HUES6 (cell line): Measurements from ENCODE around the gene ADAMTS14.

Source experiments
- H3K27ac ChIP-seq: 2 replicates; pipeline ENCODE4 v1.7.0; 2013; ENCODE audit warnings: low read depth, mild to moderate bottlenecking, low read length, inconsistent platforms
- H3K27me3 ChIP-seq: 2 replicates; pipeline ENCODE4 v1.6.1; 2013; ENCODE audit warnings: low read length; ENCODE audit not compliant: control insufficient read depth, insufficient read depth
- H3K36me3 ChIP-seq: 2 replicates; pipeline ENCODE4 v1.6.1; 2013; ENCODE audit warnings: low read length; ENCODE audit not compliant: control insufficient read depth, insufficient read depth
- H3K4me1 ChIP-seq: 2 replicates; pipeline ENCODE4 v1.6.1; 2013; ENCODE audit warnings: low read length; ENCODE audit not compliant: control insufficient read depth, insufficient read depth
- H3K4me3 ChIP-seq: 2 replicates; pipeline ENCODE4 v1.5.1; 2013; ENCODE audit warnings: low read depth, low read length
- H3K9ac ChIP-seq: one replicate; pipeline ENCODE4 v1.6.1; 2013; ENCODE audit warnings: mild to moderate bottlenecking, low read length
- H3K9me3 ChIP-seq: 2 replicates; pipeline ENCODE4 v1.6.1; 2013; ENCODE audit warnings: low read depth, low read length; ENCODE audit not compliant: control insufficient read depth, insufficient read depth

Gene ADAMTS14

DNA sequence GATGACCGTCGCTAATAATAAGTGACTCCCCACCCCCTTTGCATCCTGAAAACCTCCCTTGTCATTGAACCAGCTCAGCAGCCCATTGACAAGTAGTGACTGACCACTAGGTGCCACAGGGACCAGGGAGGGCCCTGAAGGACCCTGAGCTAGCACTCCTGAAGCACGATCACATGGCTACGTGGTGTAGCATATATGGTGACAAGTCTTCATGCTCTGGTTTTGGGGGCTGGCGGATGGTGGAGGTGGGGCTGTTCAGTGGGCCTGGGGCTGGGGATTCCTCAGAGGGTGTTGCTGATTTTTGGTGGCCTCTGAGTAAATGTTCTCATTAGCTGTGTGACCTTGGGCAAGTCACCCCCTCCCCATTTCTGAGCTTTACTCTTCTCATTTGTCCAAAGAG lies 4.7 kb downstream of the ADAMTS14 start:
- Histone ChIP-seq H3K27me3 (peaks cover 21% of the 10 kb centered on the region), H3K9me3 (no peaks in the 10 kb centered on the region), H3K27ac (no peak overlapping the region), H3K9ac (no peak overlapping the region), H3K4me1 (peaks cover 23% of the 10 kb centered on the region; the same call in 1 of the 2 replicates), H3K36me3 (no peaks in the 10 kb centered on the region), H3K4me3 (no peak overlapping the region)

DNA sequence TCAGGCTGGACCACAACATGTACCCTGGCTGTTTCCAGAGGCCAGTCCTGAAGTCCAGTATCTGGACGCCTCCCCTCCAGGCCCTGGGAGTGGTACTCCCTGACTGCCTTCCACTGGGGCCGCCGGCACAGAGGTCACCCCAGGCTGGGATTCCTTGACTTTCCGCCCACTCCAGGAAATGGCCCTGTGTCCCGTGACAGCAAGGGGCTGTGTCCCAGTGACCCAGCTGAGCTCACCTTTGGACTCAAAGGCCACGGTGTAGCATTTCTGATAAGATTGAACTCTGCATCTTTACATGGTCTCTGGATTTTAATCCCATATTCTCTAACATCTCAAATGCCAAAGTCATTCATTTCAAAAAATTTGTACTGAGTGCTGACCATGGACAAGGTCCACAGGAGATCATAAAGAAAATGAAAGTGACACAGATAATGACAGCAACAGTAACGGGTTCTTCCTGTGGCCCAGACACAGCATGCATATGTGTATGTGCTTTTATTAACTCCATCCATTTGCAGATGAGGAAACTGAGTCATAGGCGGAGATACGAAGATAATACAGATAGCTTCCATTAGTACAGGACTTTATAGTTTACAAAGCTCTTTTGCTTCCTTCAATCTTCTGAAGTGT lies 5.4 kb downstream of the ADAMTS14 start:
- Histone ChIP-seq H3K36me3 (no peaks in the 10 kb centered on the region), H3K27ac (no peak overlapping the region), H3K9me3 (no peaks in the 10 kb centered on the region), H3K27me3 (peaks cover 16% of the 10 kb centered on the region), H3K4me3 (no peak overlapping the region), H3K9ac (no peak overlapping the region), H3K4me1 (peaks cover 23% of the 10 kb centered on the region; the same call in 1 of the 2 replicates)

DNA sequence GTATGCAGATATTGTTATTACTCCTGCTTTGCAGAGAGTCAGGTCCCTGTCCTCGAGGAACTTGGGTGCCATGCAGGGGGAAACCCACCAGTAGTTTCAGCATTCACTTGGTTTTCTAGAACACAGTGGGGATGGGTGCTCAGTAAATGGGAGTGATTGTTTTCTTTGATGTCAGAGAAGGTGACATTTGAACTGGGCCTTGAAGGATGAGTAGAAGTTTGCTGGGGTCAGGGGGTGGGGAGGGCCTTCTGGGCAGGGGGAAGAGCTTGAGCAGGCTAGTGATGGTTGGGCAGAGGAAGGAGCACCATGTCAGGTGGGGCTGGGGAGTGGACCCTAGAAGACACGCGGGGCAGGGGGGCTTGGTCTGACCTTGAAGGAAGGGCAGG lies 5.9 kb downstream of the ADAMTS14 start:
- Histone ChIP-seq H3K9ac (no peak overlapping the region), H3K27me3 (peaks cover 11% of the 10 kb centered on the region), H3K27ac (no peak overlapping the region), H3K36me3 (no peaks in the 10 kb centered on the region), H3K4me1 (peaks cover 25% of the 10 kb centered on the region; the same call in 1 of the 2 replicates), H3K9me3 (no peaks in the 10 kb centered on the region), H3K4me3 (no peak overlapping the region)

DNA sequence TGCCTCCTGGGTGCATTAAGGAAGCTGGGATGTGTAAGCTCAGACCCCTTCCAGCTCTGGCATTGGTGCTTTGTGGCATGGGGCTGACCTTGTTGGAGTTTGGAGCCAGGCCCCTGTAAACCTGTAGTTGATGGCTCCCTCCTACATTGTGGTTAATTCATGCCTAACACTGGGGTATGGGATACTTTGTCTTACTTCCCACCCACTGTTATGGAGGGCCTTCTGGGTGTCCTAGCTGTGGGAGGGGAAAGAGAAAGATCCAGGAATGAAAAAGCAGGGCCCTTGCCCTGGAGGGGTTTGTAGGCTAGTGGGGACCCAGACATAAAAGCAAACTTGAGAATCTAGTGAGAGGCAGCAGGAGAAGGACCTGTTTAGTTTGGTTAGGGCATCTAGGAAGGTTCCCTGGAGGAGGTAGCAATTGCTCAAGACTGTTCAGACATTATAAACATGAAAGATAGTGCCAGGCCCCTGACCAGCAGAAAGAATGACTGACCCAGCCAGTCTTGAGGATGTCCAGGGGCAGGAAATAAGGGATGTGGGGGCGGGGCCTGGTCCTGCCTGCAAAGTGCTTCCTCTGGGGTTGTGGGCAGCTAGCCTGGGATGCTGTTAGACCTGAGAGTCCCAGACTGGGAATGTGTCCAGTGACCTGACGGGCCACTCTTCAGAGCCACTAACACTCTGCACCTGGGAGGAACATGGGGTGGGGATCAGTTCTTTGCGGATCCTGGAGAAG lies 6.6 kb downstream of the ADAMTS14 start:
- Histone ChIP-seq H3K27ac (no peak overlapping the region), H3K9me3 (no peaks in the 10 kb centered on the region), H3K4me3 (no peak overlapping the region), H3K36me3 (no peaks in the 10 kb centered on the region), H3K27me3 (peaks cover 4% of the 10 kb centered on the region; the same call in 1 of the 2 replicates), H3K9ac (no peak overlapping the region), H3K4me1 (peaks cover 24% of the 10 kb centered on the region; the same call in 1 of the 2 replicates)

DNA sequence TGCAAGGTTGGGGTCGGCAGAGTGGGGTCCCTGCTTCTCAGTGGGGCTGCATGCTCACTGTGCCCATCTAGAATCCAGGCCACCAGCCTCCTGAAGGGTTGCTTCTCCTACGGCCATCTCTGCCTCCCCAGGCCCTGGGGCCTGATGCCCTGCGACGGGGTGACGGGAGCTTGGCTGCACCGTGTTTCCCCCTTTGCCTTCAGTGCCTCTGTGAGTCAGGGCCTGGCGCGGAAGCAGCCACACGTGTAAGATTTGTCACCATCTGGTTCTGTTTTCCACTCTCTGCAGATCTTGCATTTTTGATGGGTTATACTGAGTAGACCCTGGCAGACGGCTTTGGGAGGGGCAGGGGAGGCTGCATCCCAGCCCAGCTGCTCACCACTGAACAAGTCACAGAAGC lies 7.2 kb downstream of the ADAMTS14 start:
- H3K27me3 ChIP-seq, result no peaks in the 10 kb centered on the region
- no peak overlapping the region for H3K4me3 ChIP-seq
- H3K4me1 ChIP-seq, result peaks cover 21% of the 10 kb centered on the region; the same call in 1 of the 2 replicates
- no peak overlapping the region for H3K9ac ChIP-seq
- H3K36me3 ChIP-seq, result no peaks in the 10 kb centered on the region
- no peak overlapping the region for H3K27ac ChIP-seq
- H3K9me3 ChIP-seq, result no peaks in the 10 kb centered on the region

DNA sequence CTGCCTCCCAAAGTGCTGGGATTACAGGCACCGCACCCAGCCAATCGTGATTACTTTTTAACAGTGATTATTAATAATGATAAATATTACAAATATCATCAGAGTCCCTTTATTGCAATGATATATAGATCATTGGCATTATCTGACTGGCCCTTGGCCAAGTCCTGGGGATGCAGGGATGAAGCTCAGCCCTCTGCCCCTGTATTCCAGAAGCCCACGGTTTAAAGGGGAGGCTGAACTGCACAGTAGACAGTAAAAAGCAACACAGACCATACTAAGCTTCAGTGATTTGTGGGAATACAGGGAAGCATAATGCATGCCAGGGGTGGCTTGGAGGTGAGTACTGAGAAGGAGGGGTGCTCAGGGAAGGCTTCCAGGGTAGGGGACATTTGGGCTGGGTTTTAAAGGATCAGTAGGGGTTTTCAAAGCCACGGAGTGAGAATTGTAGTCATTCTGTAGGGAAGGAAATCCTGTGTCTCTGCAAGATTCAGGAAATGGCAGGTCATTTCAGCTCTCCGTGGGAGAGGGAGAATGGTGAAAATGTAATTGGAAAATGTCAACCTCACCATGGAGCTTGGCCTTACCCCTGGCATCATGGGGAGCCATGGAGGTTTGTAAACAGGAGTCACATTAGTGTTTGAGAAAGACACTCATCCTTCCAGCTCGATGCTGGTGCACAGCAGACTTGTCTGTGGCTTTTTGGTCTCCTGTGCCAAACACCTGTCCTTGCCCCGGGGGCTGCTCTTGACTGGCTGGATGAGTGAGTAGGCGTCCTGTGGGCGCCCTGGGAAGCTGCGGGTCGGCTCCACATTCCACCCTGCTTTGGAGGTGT lies 8.8 kb downstream of the ADAMTS14 start:
- H3K9me3 ChIP-seq, result no peaks in the 10 kb centered on the region
- no peak overlapping the region for H3K27ac ChIP-seq
- H3K27me3 ChIP-seq, result no peaks in the 10 kb centered on the region
- H3K4me1 ChIP-seq, result peaks cover 22% of the 10 kb centered on the region; the same call in 1 of the 2 replicates
- H3K4me3 ChIP-seq, result no peak overlapping the region
- no peaks in the 10 kb centered on the region for H3K36me3 ChIP-seq
- H3K9ac ChIP-seq, result no peak overlapping the region

DNA sequence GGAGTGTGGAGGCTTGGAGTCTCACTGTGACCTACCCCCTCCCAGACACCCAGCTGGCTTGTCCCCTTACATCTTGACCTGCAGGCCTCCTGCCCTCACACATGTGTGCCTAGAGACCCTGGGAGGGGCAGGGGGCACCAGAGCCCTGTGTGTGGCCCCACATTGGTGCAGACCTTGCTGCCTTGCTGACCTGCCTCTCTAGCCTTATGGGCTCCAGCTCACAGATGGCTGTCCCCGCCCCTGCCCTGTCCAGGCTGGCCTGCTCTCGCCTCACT lies 9.4 kb downstream of the ADAMTS14 start:
- no peaks in the 10 kb centered on the region for H3K27me3 ChIP-seq
- no peak overlapping the region for H3K4me3 ChIP-seq
- no peaks in the 10 kb centered on the region for H3K9me3 ChIP-seq
- H3K9ac ChIP-seq, result no peak overlapping the region
- peaks cover 22% of the 10 kb centered on the region; the same call in 1 of the 2 replicates for H3K4me1 ChIP-seq
- H3K27ac ChIP-seq, result no peak overlapping the region
- H3K36me3 ChIP-seq, result no peaks in the 10 kb centered on the region

DNA sequence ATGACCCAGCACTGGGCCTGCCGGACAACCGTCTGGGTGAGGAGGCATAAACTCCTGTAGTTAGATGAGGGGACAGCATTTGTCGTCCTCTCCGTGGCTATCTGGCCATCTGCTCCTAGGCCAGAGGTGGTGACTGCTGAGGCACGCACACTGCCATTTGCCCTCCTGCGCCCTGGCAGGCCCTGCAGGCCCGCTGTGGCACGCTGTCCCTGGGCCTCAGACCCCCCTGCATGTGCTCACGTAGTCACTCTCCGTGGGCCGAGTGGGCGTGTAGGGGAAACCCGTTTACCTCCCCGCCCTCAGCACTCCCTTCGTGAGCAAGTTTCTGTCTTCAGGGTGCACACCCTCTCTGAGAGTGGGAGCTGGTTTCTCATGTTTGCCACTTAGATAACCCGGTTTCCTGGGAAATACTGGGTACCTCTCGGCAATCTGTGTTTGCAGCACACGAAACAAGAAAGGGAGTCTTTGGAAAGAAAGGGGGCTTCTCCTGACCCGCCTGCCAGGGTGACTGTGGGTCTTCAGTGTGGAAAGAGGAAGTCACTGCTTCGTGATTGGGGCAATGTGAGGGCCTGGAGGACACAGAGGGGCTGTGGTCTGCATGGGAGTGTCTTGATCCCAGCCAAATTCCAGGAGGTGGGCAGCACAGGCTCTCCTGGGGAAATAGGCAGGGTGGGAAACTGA lies 10.8 kb downstream of the ADAMTS14 start:
- Histone ChIP-seq H3K9me3 (no peaks in the 10 kb centered on the region), H3K9ac (no peak overlapping the region), H3K27me3 (no peaks in the 10 kb centered on the region), H3K4me1 (peaks cover 22% of the 10 kb centered on the region; the same call in 1 of the 2 replicates), H3K36me3 (no peaks in the 10 kb centered on the region), H3K4me3 (no peak overlapping the region), H3K27ac (no peak overlapping the region)

DNA sequence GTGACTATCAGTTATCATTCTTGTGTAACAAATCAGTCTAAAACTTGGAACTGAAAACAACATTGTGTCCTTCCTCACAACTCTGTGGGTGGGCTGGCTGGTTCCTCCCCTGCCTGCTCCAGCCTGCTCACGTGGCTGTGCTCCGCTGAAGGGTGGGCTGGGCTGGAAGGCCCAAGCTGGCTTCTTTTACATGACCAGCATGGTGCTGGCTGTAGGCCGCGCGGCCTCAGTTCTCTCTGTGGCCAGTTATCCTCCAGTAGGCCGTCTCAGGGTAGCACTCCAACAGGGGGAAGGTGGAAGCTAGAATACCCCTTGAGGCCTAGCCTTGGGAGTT lies 11.3 kb downstream of the ADAMTS14 start:
- Histone ChIP-seq H3K9ac (no peak overlapping the region), H3K27ac (no peak overlapping the region), H3K9me3 (no peaks in the 10 kb centered on the region), H3K36me3 (no peaks in the 10 kb centered on the region), H3K27me3 (no peaks in the 10 kb centered on the region), H3K4me1 (peaks cover 22% of the 10 kb centered on the region; the same call in 1 of the 2 replicates), H3K4me3 (no peak overlapping the region)

DNA sequence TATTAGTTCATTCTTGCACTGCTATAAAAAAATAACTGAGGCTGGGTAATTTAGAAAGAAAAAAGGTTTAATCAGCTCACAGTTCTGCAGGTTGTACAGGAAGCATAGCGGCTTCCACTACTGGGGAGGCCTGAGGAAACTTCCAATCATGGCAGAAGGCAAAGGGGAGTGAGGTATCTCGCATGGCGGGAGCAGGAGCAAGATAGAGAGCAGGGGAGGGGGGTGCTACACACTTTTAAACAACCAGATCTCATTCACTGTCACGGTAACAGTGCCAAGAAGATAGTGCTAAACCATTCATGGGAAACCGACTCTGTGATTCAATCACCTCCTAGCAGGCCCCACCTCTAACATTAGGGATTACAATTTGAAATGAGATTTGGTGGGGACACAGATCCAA lies 11.6 kb downstream of the ADAMTS14 start:
- Histone ChIP-seq H3K4me3 (no peak overlapping the region), H3K9ac (no peak overlapping the region), H3K27ac (no peak overlapping the region), H3K36me3 (no peaks in the 10 kb centered on the region), H3K4me1 (peaks cover 22% of the 10 kb centered on the region; the same call in 1 of the 2 replicates), H3K9me3 (no peaks in the 10 kb centered on the region), H3K27me3 (no peaks in the 10 kb centered on the region)
